ENCODE measurements around the gene KCNQ2.

GRCh38 chr20:63520934-63521601, 48.6 kb upstream of the KCNQ2 start:
- TF ChIP-seq POLR2AphosphoS5 (IDR thresholded peaks at IDR 0.05; ENCODE audit: low read depth, low read length) (peak; percentile 10; the same call in 1 of the 2 replicates), POLR2A (IDR thresholded peaks at IDR 0.05; ENCODE audit: low read depth, low read length) (peak; percentile 46), TAF1 (IDR thresholded peaks at IDR 0.05; ENCODE audit: borderline replicate concordance, low read depth, low read length) (no peak)
